ENCODE data around the gene TOGARAM2. TPM values are rescaled to one million over a fixed set of nuclear protein-coding genes. Genes with fewer than 3 reads are reported as not detected.

The TOGARAM2 gene
- total RNA-seq, 1 donor from 2014 or later: 0.35 TPM

DNA sequence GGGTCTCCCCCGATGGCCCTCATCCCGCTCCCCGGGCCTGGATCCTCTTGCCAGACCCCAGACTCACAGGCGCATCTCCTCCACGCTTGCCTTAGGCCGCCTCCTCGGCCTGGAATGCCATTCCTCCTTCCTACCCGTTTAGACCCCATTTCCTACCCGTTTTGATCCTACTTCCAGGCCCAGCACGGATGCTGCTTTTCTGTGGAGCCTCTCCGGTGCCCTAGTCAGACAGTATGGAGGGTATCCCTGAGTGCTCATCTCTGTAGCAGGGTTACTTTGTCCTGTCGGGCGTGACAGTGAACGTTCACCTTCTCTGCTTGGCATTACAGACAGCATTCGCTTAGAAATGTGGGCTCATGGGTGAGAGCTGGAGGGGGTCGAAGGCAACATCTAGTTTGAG, 9.3 kb downstream of the TOGARAM2 start:
- H3K4me3 Mint-ChIP-seq: no peak overlapping the region
- H3K27me3 Mint-ChIP-seq (ENCODE audit: low read depth): no peaks in the 10 kb centered on the region
- H3K4me1 Mint-ChIP-seq: peaks cover 8% of the 10 kb centered on the region
- no peak overlapping the region for H3K27ac Mint-ChIP-seq (ENCODE audit: unreplicated experiment)
- TF ChIP-seq, protein P1, sequence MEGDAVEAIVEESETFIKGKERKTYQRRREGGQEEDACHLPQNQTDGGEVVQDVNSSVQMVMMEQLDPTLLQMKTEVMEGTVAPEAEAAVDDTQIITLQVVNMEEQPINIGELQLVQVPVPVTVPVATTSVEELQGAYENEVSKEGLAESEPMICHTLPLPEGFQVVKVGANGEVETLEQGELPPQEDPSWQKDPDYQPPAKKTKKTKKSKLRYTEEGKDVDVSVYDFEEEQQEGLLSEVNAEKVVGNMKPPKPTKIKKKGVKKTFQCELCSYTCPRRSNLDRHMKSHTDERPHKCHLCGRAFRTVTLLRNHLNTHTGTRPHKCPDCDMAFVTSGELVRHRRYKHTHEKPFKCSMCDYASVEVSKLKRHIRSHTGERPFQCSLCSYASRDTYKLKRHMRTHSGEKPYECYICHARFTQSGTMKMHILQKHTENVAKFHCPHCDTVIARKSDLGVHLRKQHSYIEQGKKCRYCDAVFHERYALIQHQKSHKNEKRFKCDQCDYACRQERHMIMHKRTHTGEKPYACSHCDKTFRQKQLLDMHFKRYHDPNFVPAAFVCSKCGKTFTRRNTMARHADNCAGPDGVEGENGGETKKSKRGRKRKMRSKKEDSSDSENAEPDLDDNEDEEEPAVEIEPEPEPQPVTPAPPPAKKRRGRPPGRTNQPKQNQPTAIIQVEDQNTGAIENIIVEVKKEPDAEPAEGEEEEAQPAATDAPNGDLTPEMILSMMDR (conservative IDR thresholded peaks at IDR 0.05): no peak
- H3K36me3 Mint-ChIP-seq (ENCODE audit: low read depth): no peaks in the 10 kb centered on the region
- H3K9me3 Mint-ChIP-seq: no peaks in the 10 kb centered on the region
- no peak for DNase-seq (ENCODE audit: low read depth, low spot score)

- H3K27ac Mint-ChIP-seq (ENCODE audit: unreplicated experiment): no peak overlapping the region
- no peaks in the 10 kb centered on the region for H3K36me3 Mint-ChIP-seq (ENCODE audit: low read depth)
- no peaks in the 10 kb centered on the region for H3K9me3 Mint-ChIP-seq
- no peak overlapping the region for H3K4me3 Mint-ChIP-seq
- H3K4me1 Mint-ChIP-seq: peaks cover 8% of the 10 kb centered on the region
- DNase-seq (ENCODE audit: low read depth, low spot score): no peak
- H3K27me3 Mint-ChIP-seq (ENCODE audit: low read depth): no peaks in the 10 kb centered on the region
- TF ChIP-seq, protein P1 (conservative IDR thresholded peaks at IDR 0.05): no peak
Measured at GRCh38 chr2:28991021-28991420, 9.9 kb downstream of the TOGARAM2 start.

DNA sequence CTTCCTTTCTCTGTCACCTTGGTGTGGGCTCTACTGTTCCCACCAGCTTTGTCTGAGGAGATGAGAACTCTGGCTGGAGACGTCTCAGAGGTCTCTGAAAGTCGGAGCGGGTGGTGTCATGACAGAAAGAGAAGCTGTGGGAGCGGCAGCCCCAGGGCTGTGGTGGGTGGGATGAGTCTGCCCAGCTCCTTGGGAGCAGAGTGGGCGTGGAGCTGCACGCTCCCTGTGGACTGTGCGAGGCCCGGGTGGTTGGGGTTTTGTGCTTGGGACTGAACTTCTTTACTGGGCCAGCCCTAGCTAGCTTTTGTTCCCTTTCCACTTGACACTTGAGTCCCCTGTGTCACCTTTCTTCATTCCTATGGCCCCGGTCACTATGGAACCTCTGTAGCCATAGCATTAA, 10.4 kb downstream of the TOGARAM2 start:
- Mint-ChIP-seq H3K4me1 (peaks cover 4% of the 10 kb centered on the region), H3K4me3 (no peak overlapping the region), H3K9me3 (no peaks in the 10 kb centered on the region)

DNA sequence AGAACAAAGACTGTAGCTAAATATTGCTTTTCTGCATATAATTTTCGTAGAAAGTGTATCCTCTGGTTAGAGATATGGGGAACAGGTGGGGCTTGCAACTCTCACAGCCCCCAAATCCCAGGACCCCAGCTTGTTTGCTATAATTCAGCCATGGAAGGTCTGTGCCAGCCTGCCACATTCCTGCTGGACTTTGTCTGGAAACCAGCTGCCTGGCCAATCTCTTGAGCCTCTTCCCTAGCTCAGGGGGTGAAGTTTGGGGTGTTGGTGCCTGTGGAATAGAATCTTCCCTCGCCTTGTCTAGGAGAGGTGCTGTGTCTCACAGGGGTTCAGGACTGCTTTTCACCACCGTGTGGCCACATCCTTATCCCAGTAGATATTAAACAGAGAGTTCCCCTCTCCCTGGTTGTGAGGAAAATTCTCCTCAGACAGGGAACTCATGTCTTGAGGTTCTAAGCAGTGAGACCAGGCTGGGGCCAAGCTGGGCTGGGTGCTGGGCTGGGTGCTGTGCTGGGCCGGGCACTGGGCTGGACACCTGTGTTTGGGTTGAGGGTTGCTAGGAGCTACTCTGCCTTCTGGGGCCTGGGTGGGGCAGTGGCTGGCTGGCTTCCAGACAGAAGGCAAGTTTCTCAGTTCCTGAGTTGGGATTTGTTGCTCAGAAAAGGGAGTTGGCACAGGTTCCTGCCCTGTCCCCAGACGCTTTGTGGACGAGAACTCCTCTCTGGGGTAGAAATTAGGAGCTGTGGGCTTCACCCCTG, 12.3 kb downstream of the TOGARAM2 start:
- H3K4me3 Mint-ChIP-seq: no peak overlapping the region
- no peak for DNase-seq (ENCODE audit: low read depth, low spot score)

More for the DNA sequence above, 10.4 kb downstream of the TOGARAM2 start:
- H3K36me3 Mint-ChIP-seq (ENCODE audit: low read depth): no peaks in the 10 kb centered on the region
- H3K27ac Mint-ChIP-seq (ENCODE audit: unreplicated experiment): no peak overlapping the region
- no peak for DNase-seq (ENCODE audit: low read depth, low spot score)
- TF ChIP-seq, protein P1 (conservative IDR thresholded peaks at IDR 0.05): no peak
- H3K27me3 Mint-ChIP-seq (ENCODE audit: low read depth): no peaks in the 10 kb centered on the region

DNA sequence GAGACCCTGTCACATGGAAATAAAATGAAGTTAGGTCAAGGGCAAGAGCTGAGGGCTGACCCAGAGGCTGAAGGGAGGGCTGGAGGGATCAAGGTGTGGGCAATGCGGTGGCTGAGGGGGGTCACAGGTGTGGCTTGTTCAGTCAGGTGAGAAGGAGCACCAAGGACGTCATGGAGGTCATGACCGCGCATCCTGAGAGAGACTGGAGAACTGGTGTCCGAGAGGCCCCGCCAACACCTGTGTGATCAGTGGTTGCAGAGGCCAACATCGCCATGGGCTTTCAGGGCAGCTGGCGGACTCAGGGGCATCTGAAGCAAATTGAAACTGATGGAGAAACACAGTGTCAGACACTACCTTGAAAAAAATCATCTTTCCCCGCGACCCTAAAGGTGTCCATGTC, 13.0 kb downstream of the TOGARAM2 start:
- TF ChIP-seq, protein P1 (conservative IDR thresholded peaks at IDR 0.05): no peak
- Mint-ChIP-seq H3K27ac (ENCODE audit: unreplicated experiment) (no peak overlapping the region), H3K4me3 (no peak overlapping the region), H3K4me1 (peaks cover 4% of the 10 kb centered on the region), H3K36me3 (ENCODE audit: low read depth) (no peaks in the 10 kb centered on the region), H3K27me3 (ENCODE audit: low read depth) (peaks cover 3% of the 10 kb centered on the region), H3K9me3 (no peaks in the 10 kb centered on the region)
- DNase-seq (ENCODE audit: low read depth, low spot score): no peak

More for the DNA sequence above, 12.3 kb downstream of the TOGARAM2 start:
- no peak overlapping the region for H3K27ac Mint-ChIP-seq (ENCODE audit: unreplicated experiment)
- H3K9me3 Mint-ChIP-seq: no peaks in the 10 kb centered on the region
- peaks cover 4% of the 10 kb centered on the region for H3K4me1 Mint-ChIP-seq
- TF ChIP-seq, protein P1 (conservative IDR thresholded peaks at IDR 0.05): no peak
- H3K36me3 Mint-ChIP-seq (ENCODE audit: low read depth): no peaks in the 10 kb centered on the region
- peaks cover 3% of the 10 kb centered on the region for H3K27me3 Mint-ChIP-seq (ENCODE audit: low read depth)

Data from neural crest cell (in vitro differentiated cells).